GM10847 (cell line): ENCODE data around the gene PARVB.

Experiments used
- POLR2A ChIP-seq: IDR thresholded peaks from 2 replicates; pipeline ENCODE4 v1.6.1; 2011; ENCODE audit not compliant: insufficient read length; ENCODE audit errors: extremely low read depth

The PARVB gene

GRCh38 chr22:44097263-44098020 is 73.3 kb downstream of the PARVB start:
- no peak for TF ChIP-seq POLR2A

GRCh38 chr22:44098021-44098739 is 74.1 kb downstream of the PARVB start:
- no peak for TF ChIP-seq POLR2A

DNA sequence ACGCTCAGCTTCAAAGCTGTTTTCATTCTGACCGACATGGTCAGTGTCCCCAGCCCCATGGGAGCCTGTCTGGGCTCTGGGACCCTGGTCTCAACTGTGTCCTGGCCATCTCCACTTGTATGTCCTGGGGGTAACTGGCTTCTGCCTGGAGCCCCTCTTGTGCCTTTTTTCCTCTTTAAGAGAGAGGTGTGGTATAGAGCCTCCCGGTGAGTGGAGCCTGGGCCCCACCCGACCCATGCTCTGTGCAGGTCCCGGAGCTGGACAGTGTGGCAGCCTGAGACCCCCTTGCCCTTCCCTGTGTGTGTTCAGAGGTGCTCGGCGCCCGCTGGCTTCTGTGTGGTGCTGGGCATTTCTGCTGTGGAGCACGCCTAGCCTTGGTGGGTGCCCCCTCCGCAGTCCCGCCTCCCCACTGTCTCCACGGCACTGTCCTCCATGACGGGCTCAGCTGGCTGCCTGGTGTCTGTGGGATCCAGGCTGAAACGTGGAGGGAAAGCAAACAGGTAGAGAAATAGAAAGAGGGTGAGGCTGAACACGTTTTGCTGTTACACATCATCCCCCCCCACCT is 74.9 kb downstream of the PARVB start:
- TF ChIP-seq POLR2A = no peak

GRCh38 chr22:44099696-44100095 is 75.6 kb downstream of the PARVB start:
- TF ChIP-seq POLR2A = no peak

DNA sequence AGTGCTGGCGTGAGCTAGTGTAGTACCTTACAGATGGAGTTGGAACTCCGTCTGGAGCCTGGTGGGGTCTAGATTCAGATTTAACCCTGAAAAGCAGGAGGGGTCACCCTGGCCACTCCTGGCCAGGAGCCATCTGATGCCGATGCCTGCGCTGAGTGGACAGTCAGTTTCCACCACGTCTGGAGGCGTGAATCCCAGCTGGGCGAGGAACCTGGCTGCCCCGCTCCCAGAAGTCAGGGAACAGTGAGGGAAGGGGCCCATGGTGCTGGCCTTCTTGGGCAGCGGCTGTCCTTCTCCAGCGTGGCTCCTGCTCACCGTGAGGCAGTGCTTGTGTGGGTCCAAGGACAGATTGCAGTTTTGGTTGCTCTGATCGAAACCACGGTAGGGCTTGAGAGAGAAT is 76.3 kb downstream of the PARVB start:
- TF ChIP-seq POLR2A = no peak

DNA sequence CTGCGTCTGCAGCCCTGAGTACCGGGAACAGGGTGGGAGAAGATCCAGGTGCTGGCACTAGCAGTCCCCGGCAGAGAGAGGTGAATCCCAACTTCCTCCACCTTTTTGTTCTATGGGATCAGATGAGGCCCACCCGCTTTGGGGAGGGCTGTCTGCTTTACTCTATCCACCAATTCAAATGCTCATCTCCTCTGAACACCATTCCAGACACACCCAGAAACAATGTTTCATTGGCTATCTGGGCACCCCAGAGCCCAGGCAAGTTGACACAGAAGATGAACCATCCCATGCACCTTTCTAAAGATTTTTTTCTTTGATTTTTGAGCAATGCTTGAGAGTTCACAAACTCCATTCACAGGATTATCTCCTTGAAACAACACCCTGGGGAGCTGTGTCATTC is 78.0 kb downstream of the PARVB start:
- TF ChIP-seq POLR2A = no peak

DNA sequence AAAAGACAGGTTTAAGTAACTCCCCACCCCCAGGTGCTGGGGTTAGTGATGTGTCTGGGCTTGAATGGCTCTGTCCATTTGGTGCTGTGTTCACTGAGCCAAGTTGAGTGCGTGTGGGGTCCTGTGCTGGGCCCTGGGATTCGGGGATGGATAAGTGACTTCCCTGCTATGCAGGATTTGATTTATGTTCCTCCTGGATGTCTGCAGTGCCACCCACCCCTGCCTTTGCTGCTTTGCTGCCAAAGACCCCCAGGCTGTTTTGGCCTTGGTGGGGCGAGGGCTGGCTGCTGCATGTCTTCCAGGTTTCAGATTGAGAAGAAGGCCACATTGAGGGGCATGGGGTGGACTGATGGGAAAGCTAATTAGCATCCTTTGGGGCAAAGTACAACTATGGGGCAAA is 78.8 kb downstream of the PARVB start:
- TF ChIP-seq POLR2A = no peak

DNA sequence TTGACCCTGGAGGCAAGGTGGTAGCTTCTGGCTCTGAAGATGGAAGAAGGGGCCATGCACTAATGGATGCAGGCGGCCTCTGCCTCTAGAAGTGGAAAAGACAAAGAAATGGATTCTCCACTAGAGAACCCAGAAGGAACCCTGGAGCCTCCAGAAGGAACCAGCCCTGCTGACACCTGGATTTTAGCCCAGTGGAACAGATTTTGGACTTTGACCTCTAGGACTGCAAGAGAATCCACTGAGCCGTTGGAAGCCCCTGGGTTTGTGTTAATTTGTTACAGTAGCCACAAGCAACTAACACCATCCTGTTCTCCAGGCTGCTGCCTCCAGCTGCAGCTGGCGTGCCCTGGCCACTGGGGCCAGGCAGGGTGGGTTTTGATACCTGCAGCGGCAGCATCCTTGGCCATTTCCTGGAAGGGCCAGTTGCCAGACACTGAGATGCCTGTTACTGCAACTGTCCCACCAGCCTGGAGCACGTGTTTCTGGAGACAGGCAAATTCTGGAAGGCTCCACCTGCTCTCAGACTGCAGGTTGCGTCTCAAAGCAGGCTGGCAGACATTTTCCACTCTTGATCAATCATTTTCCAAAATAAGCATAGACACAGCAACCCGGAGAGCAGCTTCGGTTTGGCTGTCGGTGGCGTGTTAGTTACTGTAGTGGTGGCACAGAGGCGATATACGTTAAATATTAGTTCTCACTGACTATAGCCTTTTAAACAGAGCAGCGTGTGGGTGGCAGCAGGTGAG is 79.8 kb downstream of the PARVB start:
- no peak for TF ChIP-seq POLR2A

GRCh38 chr22:44107340-44107739 is 83.2 kb downstream of the PARVB start:
- TF ChIP-seq POLR2A = no peak

GRCh38 chr22:44108076-44108475 is 84.0 kb downstream of the PARVB start:
- TF ChIP-seq POLR2A = no peak

DNA sequence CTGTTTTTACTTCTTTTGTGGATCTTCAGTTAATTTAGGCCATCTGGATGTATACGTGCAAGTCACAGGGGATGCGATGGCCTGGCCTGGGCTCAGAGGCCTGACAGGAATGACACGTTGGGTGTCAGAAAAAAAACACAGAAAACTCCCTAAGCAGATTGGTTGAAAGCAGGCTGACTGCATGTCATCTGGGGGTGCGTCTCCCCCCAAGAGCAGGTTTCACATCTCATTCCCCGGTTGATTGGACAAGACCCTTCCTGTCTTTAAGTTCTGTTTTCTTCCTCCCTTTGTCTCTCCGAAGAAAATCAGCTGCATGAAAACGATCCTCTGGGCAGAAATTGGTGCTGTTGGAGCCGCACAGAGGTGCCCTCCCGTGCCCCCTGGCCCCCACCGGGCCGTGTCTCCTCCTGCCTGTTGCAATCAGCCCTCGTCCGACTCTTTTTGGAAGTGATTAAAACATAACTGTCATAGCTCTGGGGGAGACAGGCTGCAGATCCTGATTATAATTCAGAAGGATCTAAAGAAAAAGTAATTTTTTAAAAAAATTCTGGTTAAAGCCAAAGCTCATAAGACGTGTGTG is 84.8 kb downstream of the PARVB start:
- TF ChIP-seq POLR2A = no peak

- TF ChIP-seq POLR2A = no peak
Measured at GRCh38 chr22:44109416-44109815, 85.3 kb downstream of the PARVB start.

- TF ChIP-seq POLR2A = no peak
Measured at GRCh38 chr22:44111562-44112155, 87.6 kb downstream of the PARVB start.

DNA sequence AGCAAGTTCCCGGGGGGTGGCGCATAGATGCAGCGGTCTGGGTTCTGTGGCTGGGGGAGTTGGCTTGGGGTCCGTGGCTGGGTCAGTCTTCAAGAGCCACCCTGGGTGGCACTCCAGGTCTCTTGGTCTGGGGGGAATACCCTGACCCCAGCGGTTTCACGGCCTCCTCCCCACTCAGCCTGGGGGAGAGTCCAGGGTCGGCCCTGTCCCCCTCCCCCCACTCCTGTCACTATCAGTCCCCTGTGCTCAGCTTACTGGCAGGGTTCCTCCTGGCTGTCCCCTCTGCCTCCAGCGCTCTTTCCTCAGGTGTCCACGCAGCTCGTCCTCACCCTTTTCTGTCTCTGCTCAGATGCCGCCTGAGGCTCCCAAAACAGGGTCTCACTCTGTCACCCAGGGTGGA is 88.1 kb downstream of the PARVB start:
- no peak for TF ChIP-seq POLR2A

DNA sequence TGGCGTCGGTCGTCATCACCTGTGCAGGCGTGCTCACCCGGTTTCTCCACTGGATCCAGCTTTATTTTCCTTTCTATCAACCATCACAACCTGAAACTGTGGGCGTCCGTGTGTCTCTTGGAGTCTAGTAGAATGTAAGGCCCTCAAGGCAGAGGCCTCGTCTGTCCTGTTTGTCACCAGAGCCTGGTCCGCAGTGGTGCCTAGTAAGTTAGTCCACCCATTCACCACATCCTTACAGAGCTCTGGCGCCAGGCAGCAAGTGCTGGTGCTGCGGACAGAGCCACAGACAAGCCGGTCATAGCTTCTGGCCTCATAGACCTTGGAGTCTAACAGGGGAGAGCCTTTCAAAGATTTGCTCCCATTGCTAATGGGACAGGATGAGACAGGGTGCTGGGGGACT is 92.2 kb downstream of the PARVB start:
- TF ChIP-seq POLR2A = no peak
